Mesothelial cell of epicardium (in vitro differentiated cells): ENCODE data around the gene TMTC1. TPM values are rescaled to one million over a fixed set of nuclear protein-coding genes. Genes with fewer than 3 reads are reported as not detected.

Experiments used
- DNase-seq, 2 experiments: peaks; one replicate each; pipeline ENCODE4 v3.0.0; 2021; ENCODE audit warnings: low spot score in 2 of 2; ENCODE audit not compliant: unreplicated experiment in 2 of 2
- H3K27ac Mint-ChIP-seq: 2 replicates; pipeline ENCODE4 v1.8.0; 2021; ENCODE audit warnings: mixed read lengths
- H3K27me3 Mint-ChIP-seq: 2 replicates; pipeline ENCODE4 v1.8.0; 2021; ENCODE audit warnings: low read depth, mixed read lengths
- H3K36me3 Mint-ChIP-seq: 2 replicates; pipeline ENCODE4 v1.8.0; 2021; ENCODE audit warnings: mixed read lengths
- H3K4me1 Mint-ChIP-seq: 2 replicates; pipeline ENCODE4 v1.8.0; 2021; ENCODE audit warnings: mixed read lengths
- H3K4me3 Mint-ChIP-seq: 2 replicates; pipeline ENCODE4 v1.8.0; 2021; ENCODE audit warnings: mild to moderate bottlenecking, moderate library complexity, mixed read lengths
- H3K9me3 Mint-ChIP-seq: 2 replicates; pipeline ENCODE4 v1.8.0; 2021; ENCODE audit warnings: mixed read lengths
- CTCF ChIP-seq: fragments of 200-600 bp; sonication (generic); IDR thresholded peaks from one replicate; pipeline ENCODE4 v1.5.0; 2021; ENCODE audit warnings: antibody characterized with exemption; ENCODE audit not compliant: unreplicated experiment
- total RNA-seq: library from RNA; stranded (reverse); gene quantifications from 3 replicates; pipeline ENCODE4 v1.2.1, GENCODE V29; 2021

Gene TMTC1
- total RNA-seq, 1 donor from 2014 or later: 1.0 TPM

DNA sequence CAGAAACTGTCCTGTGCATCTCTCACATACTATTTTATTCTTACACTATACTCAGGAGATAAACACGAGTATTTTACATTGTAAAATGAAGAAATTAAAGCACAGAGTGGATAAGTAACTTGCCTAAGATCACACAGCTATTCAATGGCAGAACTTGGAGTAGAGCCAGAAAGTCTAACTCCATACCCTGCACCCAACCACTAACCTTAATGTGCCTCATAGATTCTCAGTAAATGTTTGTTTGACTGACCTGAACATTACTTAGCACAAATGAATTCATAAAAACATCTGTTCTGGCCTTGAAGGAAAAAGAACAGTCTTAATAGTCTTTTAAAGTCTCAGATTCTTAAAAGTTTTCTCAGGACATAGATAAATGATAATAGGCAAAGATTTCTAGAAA is 202.8 kb downstream of the TMTC1 start:
- no peaks in the 10 kb centered on the region for H3K36me3 Mint-ChIP-seq
- DNase-seq: no peak
- no peaks in the 10 kb centered on the region for H3K9me3 Mint-ChIP-seq
- H3K27me3 Mint-ChIP-seq: no peaks in the 10 kb centered on the region
- H3K4me3 Mint-ChIP-seq: no peak overlapping the region
- no peak for TF ChIP-seq CTCF
- H3K4me1 Mint-ChIP-seq: peaks cover 12% of the 10 kb centered on the region
- no peak overlapping the region for H3K27ac Mint-ChIP-seq

DNA sequence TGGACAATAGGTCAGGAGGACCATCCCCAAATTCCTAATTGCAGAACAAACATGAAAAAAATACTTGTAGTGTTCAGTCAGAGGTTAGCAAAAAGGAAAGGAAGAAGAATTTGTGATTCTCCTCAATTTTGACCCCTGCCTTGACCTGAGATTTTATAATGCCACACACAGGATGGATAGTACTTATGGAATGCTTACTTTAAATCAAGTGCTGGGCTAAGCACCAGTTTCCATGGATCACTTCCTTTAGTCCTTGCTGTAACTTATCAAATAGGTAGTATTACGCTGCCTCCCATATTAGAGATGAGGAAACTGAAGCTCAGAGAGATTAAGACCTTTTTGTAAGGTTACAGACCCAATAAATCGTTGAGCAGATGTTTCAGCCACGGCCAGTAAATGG is 205.0 kb downstream of the TMTC1 start:
- no peak for TF ChIP-seq CTCF
- Mint-ChIP-seq H3K27ac (no peak overlapping the region), H3K27me3 (no peaks in the 10 kb centered on the region), H3K36me3 (no peaks in the 10 kb centered on the region), H3K4me3 (no peak overlapping the region), H3K9me3 (no peaks in the 10 kb centered on the region), H3K4me1 (peaks cover 12% of the 10 kb centered on the region)
- DNase-seq: no peak

- H3K4me1 Mint-ChIP-seq: peaks cover 12% of the 10 kb centered on the region
- H3K4me3 Mint-ChIP-seq: no peak overlapping the region
- TF ChIP-seq CTCF: no peak
- peaks cover 1% of the 10 kb centered on the region for H3K27me3 Mint-ChIP-seq
- H3K9me3 Mint-ChIP-seq: no peaks in the 10 kb centered on the region
- no peak for DNase-seq
- no peak overlapping the region for H3K27ac Mint-ChIP-seq
- no peaks in the 10 kb centered on the region for H3K36me3 Mint-ChIP-seq
These were observed 205.7 kb downstream of the TMTC1 start for GRCh38 chr12:29578070-29578469.

- no peak for TF ChIP-seq CTCF
- Mint-ChIP-seq H3K9me3 (no peaks in the 10 kb centered on the region), H3K36me3 (no peaks in the 10 kb centered on the region), H3K27me3 (peaks cover 1% of the 10 kb centered on the region), H3K4me1 (peaks cover 4% of the 10 kb centered on the region), H3K27ac (no peak overlapping the region), H3K4me3 (no peak overlapping the region)
- no peak for DNase-seq
These were observed 209.2 kb downstream of the TMTC1 start for GRCh38 chr12:29574500-29574899.

GRCh38 chr12:29572938-29573337 is 210.8 kb downstream of the TMTC1 start:
- no peak for TF ChIP-seq CTCF
- Mint-ChIP-seq H3K36me3 (no peaks in the 10 kb centered on the region), H3K4me1 (peaks cover 10% of the 10 kb centered on the region), H3K27ac (no peak overlapping the region), H3K27me3 (peaks cover 1% of the 10 kb centered on the region), H3K4me3 (no peak overlapping the region), H3K9me3 (no peaks in the 10 kb centered on the region)
- no peak for DNase-seq

GRCh38 chr12:29572464-29572863 is 211.3 kb downstream of the TMTC1 start:
- DNase-seq: no peak
- no peak for TF ChIP-seq CTCF
- Mint-ChIP-seq H3K27me3 (peaks cover 1% of the 10 kb centered on the region), H3K27ac (no peak overlapping the region), H3K4me3 (no peak overlapping the region), H3K36me3 (no peaks in the 10 kb centered on the region), H3K4me1 (peaks cover 11% of the 10 kb centered on the region), H3K9me3 (no peaks in the 10 kb centered on the region)
